ENCODE data around the gene GRPEL1. TPM values are rescaled to one million over a fixed set of nuclear protein-coding genes. Genes with fewer than 3 reads are reported as not detected.

The GRPEL1 gene
- total and polyA plus RNA-seq, 9 of the 15 experiments (the other 6 are each of a cell fraction or from before 2014, with no cell fraction given), result 43.4 to 192 (median 86.6) TPM

DNA sequence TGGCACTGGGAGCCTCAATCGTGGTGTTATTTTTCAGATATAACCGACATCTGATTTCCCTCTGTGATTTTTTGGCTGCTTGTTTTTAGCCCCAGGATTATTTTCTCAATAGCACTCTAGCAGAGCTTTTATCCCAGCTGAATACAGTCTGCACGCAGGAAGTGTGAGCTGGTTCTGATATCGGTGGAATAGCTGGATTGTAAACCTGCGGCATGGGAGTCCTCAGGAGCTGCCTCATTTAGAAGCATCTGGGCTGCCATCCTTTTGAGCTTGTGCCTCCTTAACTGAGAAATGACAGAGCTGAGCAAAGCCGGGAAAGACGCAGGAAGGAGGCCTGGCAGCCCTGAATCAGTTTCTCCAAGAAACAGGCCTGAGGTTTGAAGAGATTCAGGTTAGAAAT lies 28.4 kb upstream of the GRPEL1 start:
- FAIRE-seq (no peak), DNase-seq (ENCODE audit: extremely low read depth in 1 of 4, low spot score in 3 of 4) (no peak), ATAC-seq (no peak)
- BruUV-seq (replicated peaks), result no TSS peak
- TF ChIP-seq DLX4 (CRISPR knock-in tag; IDR thresholded peaks at IDR 0.05), result no peak
- no peak for TF ChIP-seq ETV6 (IDR thresholded peaks at IDR 0.05; ENCODE audit: borderline replicate concordance in 1 of 2, low read depth in 2 of 2, low read length in 1 of 2)
- no peak for TF ChIP-seq ETV6 (CRISPR knock-in tag; IDR thresholded peaks at IDR 0.05; ENCODE audit: borderline replicate concordance)
- no peak for TF ChIP-seq ZBED1 (IDR thresholded peaks at IDR 0.05)
- no peak for TF ChIP-seq MYC (IDR thresholded peaks at IDR 0.05; ENCODE audit: low read depth, low read length)
- TF ChIP-seq MYC (CRISPR knock-in tag; IDR thresholded peaks at IDR 0.05; ENCODE audit: borderline replicate concordance, low read depth), result no peak
- TF ChIP-seq, protein P1, sequence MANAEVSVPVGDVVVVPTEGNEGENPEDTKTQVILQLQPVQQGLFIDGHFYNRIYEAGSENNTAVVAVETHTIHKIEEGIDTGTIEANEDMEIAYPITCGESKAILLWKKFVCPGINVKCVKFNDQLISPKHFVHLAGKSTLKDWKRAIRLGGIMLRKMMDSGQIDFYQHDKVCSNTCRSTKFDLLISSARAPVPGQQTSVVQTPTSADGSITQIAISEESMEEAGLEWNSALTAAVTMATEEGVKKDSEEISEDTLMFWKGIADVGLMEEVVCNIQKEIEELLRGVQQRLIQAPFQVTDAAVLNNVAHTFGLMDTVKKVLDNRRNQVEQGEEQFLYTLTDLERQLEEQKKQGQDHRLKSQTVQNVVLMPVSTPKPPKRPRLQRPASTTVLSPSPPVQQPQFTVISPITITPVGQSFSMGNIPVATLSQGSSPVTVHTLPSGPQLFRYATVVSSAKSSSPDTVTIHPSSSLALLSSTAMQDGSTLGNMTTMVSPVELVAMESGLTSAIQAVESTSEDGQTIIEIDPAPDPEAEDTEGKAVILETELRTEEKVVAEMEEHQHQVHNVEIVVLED (CRISPR knock-in tag; IDR thresholded peaks at IDR 0.05), result no peak
- TF ChIP-seq SNRNP70 (optimal IDR thresholded peaks at IDR 0.05; ENCODE audit: low read depth, low read length), result no peak
- no peak overlapping the region for H2AFZ ChIP-seq (ENCODE audit: low read depth, low read length)
- ChIA-PET POLR2A (interaction anchor here (0.6 kb wide), 2 partner anchors 147 to 385 kb away, joined by 3 read pairs; no protein-coding TSS in a partner anchor), CTCF (ENCODE audit: low intra/inter-chr PET ratio) (no interaction called here)
- H3K9me1 ChIP-seq (ENCODE audit: control insufficient read depth, insufficient read depth, low read length), result no peaks in the 10 kb centered on the region
- H3K79me2 ChIP-seq (ENCODE audit: control insufficient read depth, insufficient read depth, low read length), result no peaks in the 10 kb centered on the region
- H3K9ac ChIP-seq (ENCODE audit: insufficient read depth in 1 of 2, low read depth in 2 of 2, low read length in 2 of 2), result no peak overlapping the region
- no peak overlapping the region for H3K4me2 ChIP-seq (ENCODE audit: insufficient read depth, low read length)
- H3K4me3 ChIP-seq, result no peak overlapping the region
- H4K20me1 ChIP-seq (replicated peaks; ENCODE audit: control insufficient read depth, insufficient read depth, low read length), result no peaks in the 10 kb centered on the region
- no peaks in the 10 kb centered on the region for H3K9me3 ChIP-seq (replicated peaks; ENCODE audit: control insufficient read depth, insufficient read depth, low read depth, low read length)
- 6% methylated on average over 7 of the region's 7 CpGs for WGBS (ENCODE audit: insufficient coverage, low coverage, missing lambda C conversion rate)
- H3K27me3 ChIP-seq (ENCODE audit: control insufficient read depth in 2 of 2, insufficient read depth in 2 of 2, low read length in 2 of 2), result peaks cover 42 to 49% of the 10 kb centered on the region in 2 experiments
- in situ Hi-C loops (cut with MboI), result no loop called here
- H3K4me1 ChIP-seq (replicated peaks in 1 of 2; ENCODE audit: control insufficient read depth in 2 of 2, insufficient read depth in 2 of 2, low read length in 2 of 2), result peaks cover 0 to 6% of the 10 kb centered on the region in 2 experiments; a peak in 2 of 5 replicates
- intact Hi-C loops (cut with micrococcal nuclease), result no loop called here
- H3K27ac ChIP-seq (ENCODE audit: extremely low read depth, low read depth, low read length), result no peak overlapping the region
- H3K36me3 ChIP-seq (ENCODE audit: control insufficient read depth, insufficient read depth, low read length), result no peaks in the 10 kb centered on the region

Measured in K562 (cell line).